WERI-Rb-1 (cell line): ENCODE measurements around the gene CD79A.

Experiments
- DNase-seq: peaks from one replicate; pipeline ENCODE4 v3.0.0-alpha.2; 2020
- H3K27ac ChIP-seq: fragments of 250-450 bp; sonication (Bioruptor Pico); 2 replicates; pipeline ENCODE4 v1.5.1; 2020; ENCODE audit warnings: mild to moderate bottlenecking, moderate library complexity
- H3K27me3 ChIP-seq: fragments of 250-450 bp; sonication (Bioruptor Pico); 2 replicates; pipeline ENCODE4 v1.5.1; 2021; ENCODE audit warnings: mild to moderate bottlenecking, low read depth, moderate library complexity; ENCODE audit not compliant: insufficient read depth, severe bottlenecking
- H3K36me3 ChIP-seq: fragments of 250-450 bp; sonication (Bioruptor Pico); 2 replicates; pipeline ENCODE4 v1.5.1; 2020; ENCODE audit warnings: mild to moderate bottlenecking, moderate library complexity
- H3K4me3 ChIP-seq: 2 replicates; pipeline ENCODE4 v1.5.1; 2011; ENCODE audit warnings: low read depth, mild to moderate bottlenecking, control low read depth, low read length
- H3K9me3 ChIP-seq: fragments of 250-450 bp; sonication (Bioruptor Pico); 2 replicates; pipeline ENCODE4 v1.5.1; 2021; ENCODE audit warnings: mild to moderate bottlenecking, moderate library complexity; ENCODE audit not compliant: severe bottlenecking
- CTCF ChIP-seq: IDR thresholded peaks from 2 replicates; pipeline ENCODE4 v1.5.1; 2011; ENCODE audit warnings: low read depth, mild to moderate bottlenecking, control low read depth, inconsistent platforms, low read length

CD79A gene

GRCh38 chr19:41864374-41864773 lies 12.7 kb upstream of the CD79A start:
- Histone ChIP-seq H3K27me3 (no peaks in the 10 kb centered on the region), H3K9me3 (no peaks in the 10 kb centered on the region), H3K4me3 (no peak overlapping the region), H3K36me3 (peaks cover 91% of the 10 kb centered on the region), H3K27ac (peak overlapping the region; percentile 8; the same call in 1 of the 2 replicates)
- no peak for TF ChIP-seq CTCF
- DNase-seq, result no peak

GRCh38 chr19:41866284-41866683 lies 10.8 kb upstream of the CD79A start:
- Histone ChIP-seq H3K27ac (no peak overlapping the region), H3K27me3 (no peaks in the 10 kb centered on the region), H3K9me3 (no peaks in the 10 kb centered on the region), H3K4me3 (no peak overlapping the region), H3K36me3 (peaks cover 96% of the 10 kb centered on the region)
- TF ChIP-seq CTCF, result no peak
- DNase-seq, result no peak

- Histone ChIP-seq H3K4me3 (no peak overlapping the region), H3K36me3 (peaks cover 93% of the 10 kb centered on the region), H3K27me3 (no peaks in the 10 kb centered on the region), H3K27ac (no peak overlapping the region), H3K9me3 (no peaks in the 10 kb centered on the region)
- no peak for DNase-seq
- TF ChIP-seq CTCF, result no peak
These were observed 8.7 kb upstream of the CD79A start for GRCh38 chr19:41868120-41868988.

GRCh38 chr19:41868989-41869300 lies 8.1 kb upstream of the CD79A start:
- peaks cover 87% of the 10 kb centered on the region for H3K36me3 ChIP-seq
- no peak overlapping the region for H3K4me3 ChIP-seq
- TF ChIP-seq CTCF, result no peak
- no peak overlapping the region for H3K27ac ChIP-seq
- DNase-seq, result no peak
- H3K9me3 ChIP-seq, result no peaks in the 10 kb centered on the region
- H3K27me3 ChIP-seq, result no peaks in the 10 kb centered on the region

- Histone ChIP-seq H3K36me3 (peaks cover 82% of the 10 kb centered on the region), H3K9me3 (no peaks in the 10 kb centered on the region), H3K27ac (no peak overlapping the region), H3K4me3 (no peak overlapping the region), H3K27me3 (no peaks in the 10 kb centered on the region)
- no peak for DNase-seq
- no peak for TF ChIP-seq CTCF
These were observed 7.6 kb upstream of the CD79A start for GRCh38 chr19:41869374-41869955.
